HCT116 (cell line): ENCODE measurements around the gene TARS3.

ENCODE experiments used
- CBX3 ChIP-seq: IDR thresholded peaks from 2 replicates; pipeline ENCODE4 v1.6.1; 2012; ENCODE audit warnings: low read depth
- EZH2 ChIP-seq: fragments of 200-600 bp; sonication (generic); IDR thresholded peaks from 2 replicates; pipeline ENCODE4 v1.6.1; 2017; ENCODE audit warnings: antibody characterized with exemption, mixed run types
- POLR2A ChIP-seq: IDR thresholded peaks from 2 replicates; pipeline ENCODE4 v1.7.0; 2011; ENCODE audit warnings: borderline replicate concordance; ENCODE audit not compliant: insufficient read depth, insufficient read length; ENCODE audit errors: extremely low read depth
- SP1 ChIP-seq: IDR thresholded peaks from 2 replicates; pipeline ENCODE4 v1.6.1; 2012; ENCODE audit warnings: low read depth
- TCF7L2 ChIP-seq: IDR thresholded peaks from 2 replicates; pipeline ENCODE4 v1.7.0; 2011; ENCODE audit warnings: borderline replicate concordance, inconsistent platforms; ENCODE audit not compliant: insufficient read depth, insufficient read length; ENCODE audit errors: extremely low read depth
- TF ChIP-seq, protein P1 (sequence below): IDR thresholded peaks from 2 replicates; pipeline ENCODE4 v1.6.1; 2012; ENCODE audit warnings: low read depth
- TF ChIP-seq, protein P2 (sequence below), 3 experiments: fragments of 200-600 bp in 1 of 3; sonication (generic) in 1 of 3; IDR thresholded peaks in 2 of 3; conservative IDR thresholded peaks in 1 of 3; 2 replicates each; pipeline ENCODE4 v1.5.1; 2012 to 2017; ENCODE audit warnings: low read depth in 2 of 3, low read length in 2 of 3, antibody characterized with exemption in 1 of 3, borderline replicate concordance in 1 of 3, control low read depth in 1 of 3, mild to moderate bottlenecking in 1 of 3, mixed read lengths in 1 of 3, mixed run types in 1 of 3, moderate library complexity in 1 of 3; ENCODE audit not compliant: insufficient read depth in 1 of 3
- TF ChIP-seq, protein P3 (sequence below): IDR thresholded peaks from 2 replicates; pipeline ENCODE4 v1.6.1; 2011; ENCODE audit warnings: mild to moderate bottlenecking, low read length, moderate library complexity; ENCODE audit not compliant: insufficient replicate concordance; ENCODE audit errors: extremely low read depth

DNA sequence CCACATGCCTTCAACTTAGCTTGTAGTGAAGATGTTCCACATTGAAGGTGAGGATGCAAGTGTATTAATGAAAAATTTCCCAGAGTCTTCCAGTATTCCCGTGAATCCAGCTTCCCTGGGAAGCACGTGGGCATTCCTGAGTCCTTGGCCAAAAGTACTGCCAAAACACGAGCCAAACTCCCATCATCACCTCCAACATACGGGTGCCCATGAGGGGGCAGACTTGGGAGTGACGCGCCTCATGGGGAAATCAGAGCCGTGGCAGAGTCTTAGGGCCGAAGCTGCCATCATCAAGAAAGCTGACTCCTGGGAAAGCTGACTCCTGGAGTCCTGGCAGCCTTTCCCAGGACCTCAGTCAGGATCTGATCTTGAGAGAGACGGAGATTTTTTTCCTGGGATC is 52.0 kb downstream of the TARS3 start:
- TF ChIP-seq, protein P1, sequence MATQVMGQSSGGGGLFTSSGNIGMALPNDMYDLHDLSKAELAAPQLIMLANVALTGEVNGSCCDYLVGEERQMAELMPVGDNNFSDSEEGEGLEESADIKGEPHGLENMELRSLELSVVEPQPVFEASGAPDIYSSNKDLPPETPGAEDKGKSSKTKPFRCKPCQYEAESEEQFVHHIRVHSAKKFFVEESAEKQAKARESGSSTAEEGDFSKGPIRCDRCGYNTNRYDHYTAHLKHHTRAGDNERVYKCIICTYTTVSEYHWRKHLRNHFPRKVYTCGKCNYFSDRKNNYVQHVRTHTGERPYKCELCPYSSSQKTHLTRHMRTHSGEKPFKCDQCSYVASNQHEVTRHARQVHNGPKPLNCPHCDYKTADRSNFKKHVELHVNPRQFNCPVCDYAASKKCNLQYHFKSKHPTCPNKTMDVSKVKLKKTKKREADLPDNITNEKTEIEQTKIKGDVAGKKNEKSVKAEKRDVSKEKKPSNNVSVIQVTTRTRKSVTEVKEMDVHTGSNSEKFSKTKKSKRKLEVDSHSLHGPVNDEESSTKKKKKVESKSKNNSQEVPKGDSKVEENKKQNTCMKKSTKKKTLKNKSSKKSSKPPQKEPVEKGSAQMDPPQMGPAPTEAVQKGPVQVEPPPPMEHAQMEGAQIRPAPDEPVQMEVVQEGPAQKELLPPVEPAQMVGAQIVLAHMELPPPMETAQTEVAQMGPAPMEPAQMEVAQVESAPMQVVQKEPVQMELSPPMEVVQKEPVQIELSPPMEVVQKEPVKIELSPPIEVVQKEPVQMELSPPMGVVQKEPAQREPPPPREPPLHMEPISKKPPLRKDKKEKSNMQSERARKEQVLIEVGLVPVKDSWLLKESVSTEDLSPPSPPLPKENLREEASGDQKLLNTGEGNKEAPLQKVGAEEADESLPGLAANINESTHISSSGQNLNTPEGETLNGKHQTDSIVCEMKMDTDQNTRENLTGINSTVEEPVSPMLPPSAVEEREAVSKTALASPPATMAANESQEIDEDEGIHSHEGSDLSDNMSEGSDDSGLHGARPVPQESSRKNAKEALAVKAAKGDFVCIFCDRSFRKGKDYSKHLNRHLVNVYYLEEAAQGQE: no peak
- TF ChIP-seq POLR2A: no peak
- TF ChIP-seq, protein P2, sequence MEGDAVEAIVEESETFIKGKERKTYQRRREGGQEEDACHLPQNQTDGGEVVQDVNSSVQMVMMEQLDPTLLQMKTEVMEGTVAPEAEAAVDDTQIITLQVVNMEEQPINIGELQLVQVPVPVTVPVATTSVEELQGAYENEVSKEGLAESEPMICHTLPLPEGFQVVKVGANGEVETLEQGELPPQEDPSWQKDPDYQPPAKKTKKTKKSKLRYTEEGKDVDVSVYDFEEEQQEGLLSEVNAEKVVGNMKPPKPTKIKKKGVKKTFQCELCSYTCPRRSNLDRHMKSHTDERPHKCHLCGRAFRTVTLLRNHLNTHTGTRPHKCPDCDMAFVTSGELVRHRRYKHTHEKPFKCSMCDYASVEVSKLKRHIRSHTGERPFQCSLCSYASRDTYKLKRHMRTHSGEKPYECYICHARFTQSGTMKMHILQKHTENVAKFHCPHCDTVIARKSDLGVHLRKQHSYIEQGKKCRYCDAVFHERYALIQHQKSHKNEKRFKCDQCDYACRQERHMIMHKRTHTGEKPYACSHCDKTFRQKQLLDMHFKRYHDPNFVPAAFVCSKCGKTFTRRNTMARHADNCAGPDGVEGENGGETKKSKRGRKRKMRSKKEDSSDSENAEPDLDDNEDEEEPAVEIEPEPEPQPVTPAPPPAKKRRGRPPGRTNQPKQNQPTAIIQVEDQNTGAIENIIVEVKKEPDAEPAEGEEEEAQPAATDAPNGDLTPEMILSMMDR (IDR thresholded peaks at IDR 0.05 in 2 of 3, conservative IDR thresholded peaks at IDR 0.05 in 1 of 3; ENCODE audit: borderline replicate concordance in 1 of 3, insufficient read depth in 1 of 3, low read depth in 2 of 3, low read length in 2 of 3): peak in 1 of 3 experiments; percentile 16; a peak in 1 of 6 replicates
- TF ChIP-seq, protein P3, sequence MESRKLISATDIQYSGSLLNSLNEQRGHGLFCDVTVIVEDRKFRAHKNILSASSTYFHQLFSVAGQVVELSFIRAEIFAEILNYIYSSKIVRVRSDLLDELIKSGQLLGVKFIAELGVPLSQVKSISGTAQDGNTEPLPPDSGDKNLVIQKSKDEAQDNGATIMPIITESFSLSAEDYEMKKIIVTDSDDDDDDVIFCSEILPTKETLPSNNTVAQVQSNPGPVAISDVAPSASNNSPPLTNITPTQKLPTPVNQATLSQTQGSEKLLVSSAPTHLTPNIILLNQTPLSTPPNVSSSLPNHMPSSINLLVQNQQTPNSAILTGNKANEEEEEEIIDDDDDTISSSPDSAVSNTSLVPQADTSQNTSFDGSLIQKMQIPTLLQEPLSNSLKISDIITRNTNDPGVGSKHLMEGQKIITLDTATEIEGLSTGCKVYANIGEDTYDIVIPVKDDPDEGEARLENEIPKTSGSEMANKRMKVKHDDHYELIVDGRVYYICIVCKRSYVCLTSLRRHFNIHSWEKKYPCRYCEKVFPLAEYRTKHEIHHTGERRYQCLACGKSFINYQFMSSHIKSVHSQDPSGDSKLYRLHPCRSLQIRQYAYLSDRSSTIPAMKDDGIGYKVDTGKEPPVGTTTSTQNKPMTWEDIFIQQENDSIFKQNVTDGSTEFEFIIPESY: no peak
- TF ChIP-seq EZH2: no peak
- no peak for TF ChIP-seq CBX3
- TF ChIP-seq TCF7L2: no peak
- TF ChIP-seq SP1: no peak
